K562 (cell line): ENCODE measurements around the gene RAD50. TPM values are rescaled to one million over a fixed set of nuclear protein-coding genes. Genes with fewer than 3 reads are reported as not detected.

ENCODE experiments used
- BCOR ChIP-seq: fragments of 450-650 bp; IDR thresholded peaks from 2 replicates; pipeline ENCODE4 v1.6.1; 2016
- CGGBP1 ChIP-seq: fragments of 250-450 bp; sonication (Bioruptor Pico); IDR thresholded peaks from 2 replicates; pipeline ENCODE4 v1.9.0; 2021; ENCODE audit warnings: mild to moderate bottlenecking
- E2F4 ChIP-seq: sonication (generic); formaldehyde crosslinking; IDR thresholded peaks from 2 replicates; pipeline ENCODE4 v1.8.0; 2022; ENCODE audit warnings: mild to moderate bottlenecking, low read depth, missing genetic modification reagents
- ELF2 ChIP-seq: fragments of 250-450 bp; sonication (Bioruptor Pico); IDR thresholded peaks from 2 replicates; pipeline ENCODE4 v1.5.0; 2021; ENCODE audit warnings: mild to moderate bottlenecking
- HCFC1 ChIP-seq: IDR thresholded peaks from 2 replicates; pipeline ENCODE4 v1.6.1; 2012; ENCODE audit warnings: low read depth, low read length, improper control_type of control experiment
- KDM5B ChIP-seq: fragments of 200-600 bp; sonication (generic); IDR thresholded peaks from 2 replicates; pipeline ENCODE4 v1.6.1; 2012; ENCODE audit warnings: low read depth, mild to moderate bottlenecking, moderate library complexity, low read length, control low read depth, inconsistent platforms; ENCODE audit not compliant: insufficient replicate concordance
- POLR2AphosphoS5 ChIP-seq: IDR thresholded peaks from 2 replicates; pipeline ENCODE4 v1.6.1; 2011; ENCODE audit warnings: mild to moderate bottlenecking, low read depth, low read length, moderate library complexity; ENCODE audit not compliant: control insufficient read depth, insufficient read depth
- SAFB ChIP-seq: fragments of 200-400 bp; formaldehyde crosslinking; IDR thresholded peaks from 2 replicates; pipeline ENCODE4 v1.6.1; 2017; ENCODE audit warnings: low read depth, low read length, borderline replicate concordance
- SUPT5H ChIP-seq: fragments of 450-650 bp; IDR thresholded peaks from 2 replicates; pipeline ENCODE4 v1.6.1; 2016
- TCF3 ChIP-seq: sonication (generic); formaldehyde crosslinking; IDR thresholded peaks from 2 replicates; pipeline ENCODE4 v1.4.0; 2020; ENCODE audit warnings: mild to moderate bottlenecking, missing genetic modification reagents
- ZBTB2 ChIP-seq: fragments of 450-650 bp; IDR thresholded peaks from 2 replicates; pipeline ENCODE4 v1.6.1; 2016; ENCODE audit warnings: antibody characterized with exemption
- ZBTB9 ChIP-seq: fragments of 450-650 bp; formaldehyde crosslinking; IDR thresholded peaks from 2 replicates; pipeline ENCODE4 v1.4.0; 2020; ENCODE audit warnings: mild to moderate bottlenecking, moderate library complexity
- ZNF407 ChIP-seq: fragments of 450-650 bp; IDR thresholded peaks from 2 replicates; pipeline ENCODE4 v1.6.1; 2016; ENCODE audit warnings: low read depth
- polyA plus RNA-seq, 8 experiments: library from polyadenylated mRNA; depleted of rRNA in 4 of 8; stranded (reverse) in 5 of 8; unstranded in 3 of 8; fragments of >200 nt; fragmentation: Nextera tagmentation in 2 of 8; fragmentation: Illumina TruSeq in 1 of 8; extraction: Ambion mirVana in 2 of 8; extraction: Trizol in 1 of 8; gene quantifications; 2 replicates each; pipeline versions ENCODE4 v1.2.1 to v1.2.3, GENCODE V29; 2011 to 2014; ENCODE audit warnings: inconsistent platforms in 1 of 8, missing spikeins in 1 of 8
- total RNA-seq, 7 experiments: library from RNA; depleted of rRNA in 6 of 7; stranded (reverse); fragments of >200 nt in 6 of 7; fragmentation: Illumina TruSeq in 2 of 7; extraction: Trizol in 2 of 7; gene quantifications; 2 replicates each; pipeline versions ENCODE4 v1.2.1 to v1.2.3, GENCODE V29; 2011 to 2021; ENCODE audit warnings: low replicate concordance in 1 of 7

RAD50 gene
- total and polyA plus RNA-seq, 9 of the 15 experiments (the other 6 are each of a cell fraction or from before 2014, with no cell fraction given), result 15.3 to 74.2 (median 44.1) TPM

GRCh38 chr5:132556763-132557477 is at the start of gene RAD50 (continued):
- TF ChIP-seq CGGBP1 (CRISPR knock-in tag) (no peak), ZBTB2 (peak; percentile 91), BCOR (0 out of 2 replicates have a peak, but pooled peaks have one; percentile 43), SAFB (peak; percentile 47; the same call in 1 of the 2 replicates), ELF2 (CRISPR knock-in tag) (peak; percentile 97), SUPT5H (peak; percentile 91), TCF3 (peak; percentile 34; the same call in 1 of the 2 replicates), ZNF407 (peak; percentile 88), ZBTB9 (peak; percentile 87), KDM5B (peak; percentile 87), HCFC1 (peak; percentile 71), POLR2AphosphoS5 (peak; percentile 81), E2F4 (CRISPR knock-in tag) (0 out of 2 replicates have a peak, but pooled peaks have one; percentile 10)
